H1 (cell line): ENCODE measurements around the gene IL16. TPM values are rescaled to one million over a fixed set of nuclear protein-coding genes. Genes with fewer than 3 reads are reported as not detected.

ENCODE experiments used
- POLR2AphosphoS5 ChIP-seq: IDR thresholded peaks from 2 replicates; pipeline ENCODE4 v1.6.1; 2011; ENCODE audit warnings: low read depth, low read length
- RAD21 ChIP-seq, 2 experiments: IDR thresholded peaks in 1 of 2; conservative IDR thresholded peaks in 1 of 2; 2 replicates each; pipeline ENCODE4 v1.6.1; 2011; ENCODE audit warnings: low read depth in 2 of 2, low read length in 2 of 2, improper control_type of control experiment in 1 of 2, inconsistent platforms in 1 of 2, mild to moderate bottlenecking in 1 of 2, moderate library complexity in 1 of 2
- RXRA ChIP-seq: IDR thresholded peaks from 2 replicates; pipeline ENCODE4 v1.6.1; 2011; ENCODE audit warnings: low read depth, mild to moderate bottlenecking, low read length, moderate library complexity; ENCODE audit not compliant: insufficient read depth
- polyA plus RNA-seq, 7 experiments: library from polyadenylated mRNA; depleted of rRNA in 3 of 7; stranded (reverse) in 5 of 7; unstranded in 2 of 7; fragments of >200 nt in 5 of 7; fragments of 200-250 nt in 2 of 7; gene quantifications; 1 replicate in 5 of 7; 2 replicates in 1 of 7; 4 replicates in 1 of 7; pipeline versions ENCODE4 v1.2.1 to v1.2.3, GENCODE V29; 2011 to 2013; ENCODE audit warnings: missing spikeins in 2 of 7, mixed read lengths in 2 of 7
- total RNA-seq: library from RNA; stranded (reverse); fragmentation: NEBNext Ultra II Directional; extraction: Animal tissue kit (Norgen Biotek cat#: 25700); gene quantifications from 2 replicates; pipeline ENCODE4 v1.2.1, GENCODE V29; 2021

IL16 gene
- total and polyA plus RNA-seq, 2 of the 8 experiments (the other 6 are each of a cell fraction or from before 2014, with no cell fraction given): 0.03 to 0.09 TPM

GRCh38 chr15:81295486-81296121 lies 98.9 kb downstream of the IL16 start (continued):
- TF ChIP-seq RXRA (no peak), POLR2AphosphoS5 (no peak), RAD21 (IDR thresholded peaks at IDR 0.05 in 1 of 2, conservative IDR thresholded peaks at IDR 0.05 in 1 of 2; ENCODE audit: low read depth in 2 of 2, low read length in 2 of 2) (no peak)
- TF ChIP-seq, all 59 proteins: peak for 0
